Measurements from ENCODE around the gene DDHD1.
A peak's percentile ranks its signal among the peaks of the same experiment; 100 is the strongest.
"Not testable (repeated sequence)": the region's sequence is repeated elsewhere in the genome, so short reads cannot be mapped to it uniquely, and the experiment has no call there.

DDHD1 gene

DNA sequence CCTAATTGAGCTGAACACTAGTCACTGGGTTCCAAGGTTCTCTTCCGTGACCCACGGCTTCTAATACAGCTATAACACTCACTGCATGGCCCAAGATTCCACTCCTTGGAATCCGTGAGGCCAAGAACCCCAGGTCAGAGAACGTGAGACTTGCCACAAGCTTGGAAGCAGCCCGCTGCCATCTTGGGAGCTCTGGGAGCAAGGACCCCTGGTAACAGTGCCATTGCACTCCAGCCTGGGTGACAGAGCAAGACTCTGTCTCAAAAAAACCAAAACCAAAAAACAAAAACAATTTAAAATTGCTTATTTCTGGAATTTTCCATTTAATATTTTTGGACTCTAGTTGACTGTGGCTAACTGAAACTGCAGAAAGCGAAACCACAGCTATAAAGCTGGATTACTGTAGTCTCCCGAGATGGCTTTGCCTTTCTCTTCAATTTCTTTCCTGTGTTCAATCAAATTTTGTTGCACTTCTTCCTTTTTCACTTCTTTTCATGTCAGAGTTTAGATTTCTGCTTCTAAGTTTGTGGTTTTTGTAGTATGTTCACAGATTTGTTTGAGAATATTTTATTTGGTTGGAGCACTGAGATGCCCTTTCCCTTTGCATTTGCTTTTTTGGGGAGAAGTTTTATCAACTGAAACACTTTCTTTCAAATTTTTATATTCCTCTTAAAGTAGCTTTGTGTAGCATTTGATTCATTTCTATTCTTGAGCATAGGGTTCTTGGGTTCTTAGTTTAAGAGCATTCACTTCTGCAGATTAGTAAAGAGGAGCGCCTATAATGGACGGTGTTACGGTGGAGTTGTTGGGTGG, 44.6 kb downstream of the DDHD1 start:
- DNase-seq (ENCODE audit: insufficient read length, low spot score) = no peak
- no peak for FAIRE-seq

GRCh38 chr14:53106768-53107167, 46.4 kb downstream of the DDHD1 start:
- FAIRE-seq (no peak), DNase-seq (ENCODE audit: insufficient read length, low spot score) (no peak)
- no peak for TF ChIP-seq POLR2A (IDR thresholded peaks at IDR 0.05; ENCODE audit: low read depth, low read length)

More for the DNA sequence above, 44.6 kb downstream of the DDHD1 start:
- TF ChIP-seq POLR2A (IDR thresholded peaks at IDR 0.05; ENCODE audit: low read depth, low read length) = no peak

DNA sequence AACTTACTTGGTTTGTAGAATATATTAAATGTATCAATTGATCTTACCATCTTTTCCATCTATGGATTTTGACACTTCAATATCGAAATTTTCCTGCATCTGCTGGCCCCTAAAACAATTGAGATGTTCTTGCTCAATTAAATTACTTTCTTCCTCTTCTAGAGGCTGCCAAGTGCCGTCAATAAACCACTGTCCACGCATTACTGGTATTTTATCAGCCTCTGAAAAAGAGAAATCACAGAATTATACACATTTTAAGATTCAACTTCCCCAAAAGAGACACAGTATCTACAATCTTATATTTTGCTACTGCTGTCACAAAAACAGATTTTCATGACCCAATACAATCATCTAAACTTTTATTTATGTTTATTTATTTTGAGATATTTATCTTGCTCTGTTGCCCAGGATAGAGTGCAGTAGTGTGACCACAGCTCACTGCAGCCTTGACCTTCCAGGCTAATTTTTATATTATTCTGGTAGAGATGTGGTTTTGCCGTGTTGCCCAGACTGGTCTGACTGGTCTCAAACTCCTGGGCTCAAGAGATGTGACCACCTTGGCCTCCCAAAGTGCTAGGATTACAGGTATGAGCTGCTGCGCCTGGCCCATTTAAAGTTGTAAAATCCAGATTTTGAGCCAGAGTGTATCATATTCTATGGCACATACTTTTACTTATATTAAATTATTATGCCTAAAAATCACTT, 49.3 kb downstream of the DDHD1 start:
- TF ChIP-seq POLR2A (IDR thresholded peaks at IDR 0.05; ENCODE audit: low read depth, low read length) = no peak
- FAIRE-seq = no peak

DNA sequence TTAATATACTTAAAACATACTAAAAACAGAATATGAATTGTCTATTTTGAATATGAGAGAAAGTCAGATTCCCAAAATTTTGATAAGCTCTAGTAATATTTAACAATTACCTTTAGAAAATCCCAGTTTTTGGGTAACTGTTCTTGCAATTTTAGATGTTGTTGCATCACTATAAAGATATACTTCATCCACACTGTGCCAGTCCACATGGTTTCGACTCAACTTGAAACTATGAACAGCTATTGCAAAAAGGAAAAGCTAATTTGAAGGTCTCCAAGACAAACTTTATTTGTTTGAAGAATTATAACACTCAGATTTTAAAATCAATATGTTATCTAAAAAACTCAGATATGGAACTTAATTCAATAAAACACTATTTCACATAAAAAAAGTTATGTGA, 59.9 kb downstream of the DDHD1 start:
- no peak for FAIRE-seq
- no peak for TF ChIP-seq POLR2A (IDR thresholded peaks at IDR 0.05; ENCODE audit: low read depth, low read length)
- no peak for DNase-seq (ENCODE audit: insufficient read length, low spot score)

More for the DNA sequence above, 49.3 kb downstream of the DDHD1 start:
- DNase-seq (ENCODE audit: insufficient read length, low spot score) = no peak

- FAIRE-seq = no peak
- no peak for DNase-seq (ENCODE audit: insufficient read length, low spot score)
- no peak for TF ChIP-seq POLR2A (IDR thresholded peaks at IDR 0.05; ENCODE audit: low read depth, low read length)
These were observed 62.3 kb downstream of the DDHD1 start for GRCh38 chr14:53090853-53091252.

- not testable (repeated sequence) for FAIRE-seq
These were observed 68.2 kb downstream of the DDHD1 start for GRCh38 chr14:53084954-53085353.

GRCh38 chr14:53064475-53064874, 88.6 kb downstream of the DDHD1 start:
- FAIRE-seq = no peak
- DNase-seq (ENCODE audit: insufficient read length, low spot score) = no peak
- TF ChIP-seq POLR2A (IDR thresholded peaks at IDR 0.05; ENCODE audit: low read depth, low read length) = no peak

More at GRCh38 chr14:53084954-53085353, 68.2 kb downstream of the DDHD1 start:
- DNase-seq (ENCODE audit: insufficient read length, low spot score) = not testable (repeated sequence)

DNA sequence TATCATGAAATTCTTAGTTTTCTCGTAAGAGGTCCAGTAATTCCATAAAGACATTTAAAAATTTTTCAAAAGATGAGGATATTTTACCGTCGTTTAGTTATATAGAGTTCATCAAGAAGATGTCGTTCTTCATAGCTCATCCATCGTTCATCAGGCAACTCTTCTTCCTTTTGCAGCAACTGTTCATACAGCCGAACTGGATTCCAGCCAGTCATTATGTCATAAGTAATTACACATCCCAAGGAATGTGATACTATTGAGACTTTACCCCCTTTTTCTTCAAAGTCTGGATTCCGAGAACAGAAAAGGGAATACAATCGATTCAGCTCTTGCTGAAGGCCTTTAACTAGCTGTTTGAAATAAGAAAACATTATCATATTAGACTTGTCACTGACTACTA, 90.3 kb downstream of the DDHD1 start:
- TF ChIP-seq POLR2A (IDR thresholded peaks at IDR 0.05; ENCODE audit: low read depth, low read length) = no peak
- no peak for DNase-seq (ENCODE audit: insufficient read length, low spot score)
- FAIRE-seq = no peak

GRCh38 chr14:53060046-53060445, 93.1 kb downstream of the DDHD1 start:
- DNase-seq (ENCODE audit: insufficient read length, low spot score) (no peak), FAIRE-seq (no peak)

GRCh38 chr14:53055003-53055402, 98.1 kb downstream of the DDHD1 start:
- no peak for DNase-seq (ENCODE audit: insufficient read length, low spot score)
- FAIRE-seq = peak; percentile 79
- no peak for TF ChIP-seq POLR2A (IDR thresholded peaks at IDR 0.05; ENCODE audit: low read depth, low read length)

More at GRCh38 chr14:53060046-53060445, 93.1 kb downstream of the DDHD1 start:
- no peak for TF ChIP-seq POLR2A (IDR thresholded peaks at IDR 0.05; ENCODE audit: low read depth, low read length)

GRCh38 chr14:53054457-53054856, 98.7 kb downstream of the DDHD1 start:
- no peak for TF ChIP-seq POLR2A (IDR thresholded peaks at IDR 0.05; ENCODE audit: low read depth, low read length)
- DNase-seq (ENCODE audit: insufficient read length, low spot score) (no peak), FAIRE-seq (no peak)

- TF ChIP-seq POLR2A (IDR thresholded peaks at IDR 0.05; ENCODE audit: low read depth, low read length) = no peak
- no peak for FAIRE-seq
- DNase-seq (ENCODE audit: insufficient read length, low spot score) = no peak
These were observed 104.5 kb downstream of the DDHD1 start for GRCh38 chr14:53048631-53049030.

DNA sequence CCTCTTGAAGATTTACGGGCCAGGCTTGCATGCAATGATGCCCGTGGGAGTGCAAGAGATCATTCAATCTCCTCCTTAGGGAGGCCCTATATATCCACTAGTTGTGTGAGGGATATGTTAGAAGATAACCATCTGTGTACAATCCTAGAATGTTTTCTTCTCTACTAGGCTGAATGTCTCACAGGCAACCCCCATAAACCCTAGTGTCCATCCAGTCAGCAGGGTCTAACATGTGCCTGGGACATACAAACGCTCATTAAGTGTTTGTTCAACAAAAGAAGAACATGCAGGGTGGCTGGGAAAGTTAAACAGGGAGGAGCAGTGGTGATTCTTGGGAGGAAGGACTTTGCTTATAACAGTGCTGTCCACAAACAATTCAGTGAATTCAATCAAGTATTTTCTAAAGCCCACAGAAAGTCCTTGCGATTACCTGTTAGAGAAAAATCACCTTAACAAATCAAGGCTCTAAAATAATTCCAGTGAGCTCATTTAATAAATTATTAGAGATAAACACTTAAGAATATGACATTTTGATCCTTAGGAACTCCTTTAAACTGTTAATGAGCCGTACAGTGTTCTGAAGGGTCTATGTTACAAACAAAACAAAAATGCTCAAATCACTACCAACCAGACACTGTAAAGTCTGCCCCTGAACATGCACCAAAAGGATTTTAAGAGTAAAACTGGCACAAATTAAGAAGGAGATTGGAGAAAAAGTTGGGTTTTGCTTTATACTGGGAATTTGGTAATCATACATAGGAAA, 105.6 kb downstream of the DDHD1 start:
- FAIRE-seq (no peak), DNase-seq (ENCODE audit: insufficient read length, low spot score) (no peak)
- no peak for TF ChIP-seq POLR2A (IDR thresholded peaks at IDR 0.05; ENCODE audit: low read depth, low read length)

- FAIRE-seq = no peak
- DNase-seq (ENCODE audit: insufficient read length, low spot score) = no peak
- TF ChIP-seq POLR2A (IDR thresholded peaks at IDR 0.05; ENCODE audit: low read depth, low read length) = no peak
These were observed 108.6 kb downstream of the DDHD1 start for GRCh38 chr14:53044486-53044885.
